Measurements from ENCODE around the gene NKX2-2.

GRCh38 chr20:21505810-21506530 lies 7.9 kb downstream of the NKX2-2 start:
- TF ChIP-seq ATF2 (CRISPR knock-in tag; IDR thresholded peaks at IDR 0.05; ENCODE audit: borderline replicate concordance, low read depth) (no peak), FOXJ3 (CRISPR knock-in tag; IDR thresholded peaks at IDR 0.05; ENCODE audit: borderline replicate concordance) (no peak), JUN (CRISPR knock-in tag; IDR thresholded peaks at IDR 0.05) (no peak), ATF3 (CRISPR knock-in tag; conservative IDR thresholded peaks at IDR 0.05) (no peak), FOXK1 (CRISPR knock-in tag; IDR thresholded peaks at IDR 0.05) (peak; percentile 52; the same call in 1 of the 2 replicates), ZNF121 (CRISPR knock-in tag; IDR thresholded peaks at IDR 0.05) (no peak; the same call in 1 of the 2 replicates)
- TF ChIP-seq, protein P1, sequence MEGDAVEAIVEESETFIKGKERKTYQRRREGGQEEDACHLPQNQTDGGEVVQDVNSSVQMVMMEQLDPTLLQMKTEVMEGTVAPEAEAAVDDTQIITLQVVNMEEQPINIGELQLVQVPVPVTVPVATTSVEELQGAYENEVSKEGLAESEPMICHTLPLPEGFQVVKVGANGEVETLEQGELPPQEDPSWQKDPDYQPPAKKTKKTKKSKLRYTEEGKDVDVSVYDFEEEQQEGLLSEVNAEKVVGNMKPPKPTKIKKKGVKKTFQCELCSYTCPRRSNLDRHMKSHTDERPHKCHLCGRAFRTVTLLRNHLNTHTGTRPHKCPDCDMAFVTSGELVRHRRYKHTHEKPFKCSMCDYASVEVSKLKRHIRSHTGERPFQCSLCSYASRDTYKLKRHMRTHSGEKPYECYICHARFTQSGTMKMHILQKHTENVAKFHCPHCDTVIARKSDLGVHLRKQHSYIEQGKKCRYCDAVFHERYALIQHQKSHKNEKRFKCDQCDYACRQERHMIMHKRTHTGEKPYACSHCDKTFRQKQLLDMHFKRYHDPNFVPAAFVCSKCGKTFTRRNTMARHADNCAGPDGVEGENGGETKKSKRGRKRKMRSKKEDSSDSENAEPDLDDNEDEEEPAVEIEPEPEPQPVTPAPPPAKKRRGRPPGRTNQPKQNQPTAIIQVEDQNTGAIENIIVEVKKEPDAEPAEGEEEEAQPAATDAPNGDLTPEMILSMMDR (IDR thresholded peaks at IDR 0.05), result peak; percentile 85

Data from WTC11 (cell line).